A673 (cell line): ENCODE data around the gene BCAR1. TPM values are rescaled to one million over a fixed set of nuclear protein-coding genes. Genes with fewer than 3 reads are reported as not detected.
"Not testable (repeated sequence)": the region's sequence is repeated elsewhere in the genome, so short reads cannot be mapped to it uniquely, and the experiment has no call there.

ENCODE experiments used
- BruUV-seq: library from RNA; stranded (reverse); fragments of 400-500 nt; replicated peaks from 2 replicates; lab custom pipeline; 2021; lab: Mats Ljungman, UMichigan
- CTCF ChIA-PET: fragments of 300-600 bp; sonication (Branson Sonifier 250); formaldehyde crosslinking; loops from one replicate; lab custom pipeline; 2022; ENCODE audit warnings: antibody characterized with exemption; lab: Charles Lee
- POLR2A ChIA-PET: fragments of 300-600 bp; sonication (Branson Sonifier 250); formaldehyde crosslinking; loops from one replicate; lab custom pipeline; 2022; ENCODE audit warnings: antibody characterized with exemption; ENCODE audit not compliant: low non-redundant PET; lab: Charles Lee
- DNase-seq: peaks from one replicate; pipeline ENCODE4 v3.0.0-alpha.2; 2015; ENCODE audit warnings: low spot score
- H3K27ac ChIP-seq: fragments of 200-600 bp; sonication (generic); 2 replicates; pipeline ENCODE4 v1.5.1; 2016; ENCODE audit warnings: mixed run types, low read depth, mild to moderate bottlenecking, mixed read lengths, antibody characterized with exemption, low read length; ENCODE audit not compliant: poor library complexity, severe bottlenecking
- H3K27me3 ChIP-seq: fragments of 200-600 bp; sonication (generic); replicated peaks from 2 replicates; pipeline ENCODE4 v1.6.1; 2017; ENCODE audit warnings: mixed run types, low read depth, mild to moderate bottlenecking, mixed read lengths, antibody characterized with exemption, low read length; ENCODE audit not compliant: insufficient read depth, poor library complexity
- H3K36me3 ChIP-seq: fragments of 200-600 bp; sonication (generic); 2 replicates; pipeline ENCODE4 v1.6.1; 2016; ENCODE audit warnings: mixed run types, mild to moderate bottlenecking, mixed read lengths, antibody characterized with exemption, low read length; ENCODE audit not compliant: insufficient read depth, poor library complexity, severe bottlenecking
- H3K4me1 ChIP-seq: fragments of 200-600 bp; sonication (generic); 2 replicates; pipeline ENCODE4 v1.6.1; 2017; ENCODE audit warnings: mixed run types, mild to moderate bottlenecking, mixed read lengths, antibody characterized with exemption, low read length; ENCODE audit not compliant: insufficient read depth, poor library complexity, severe bottlenecking
- H3K4me3 ChIP-seq: fragments of 200-600 bp; sonication (generic); 2 replicates; pipeline ENCODE4 v1.5.1; 2016; ENCODE audit warnings: low read depth, mixed run types, mild to moderate bottlenecking, mixed read lengths, low read length; ENCODE audit not compliant: poor library complexity, severe bottlenecking
- H3K9me3 ChIP-seq: fragments of 200-600 bp; sonication (generic); 2 replicates; pipeline ENCODE4 v1.6.1; 2016; ENCODE audit warnings: mixed run types, low read depth, mild to moderate bottlenecking, mixed read lengths, antibody characterized with exemption, low read length; ENCODE audit not compliant: poor library complexity, severe bottlenecking
- EZH2 ChIP-seq: fragments of 200-600 bp; sonication (generic); IDR thresholded peaks from 2 replicates; pipeline ENCODE4 v1.6.1; 2017; ENCODE audit warnings: borderline replicate concordance, low read depth, mild to moderate bottlenecking, mixed read lengths, antibody characterized with exemption, low read length; ENCODE audit not compliant: poor library complexity, severe bottlenecking
- intact Hi-C: fragments of 100-400 bp; cut with micrococcal nuclease; formaldehyde crosslinking; loops from one replicate; pipeline ENCODE4 v1.10.0; 2022; ENCODE audit not compliant: unreplicated experiment
- total RNA-seq: library from RNA; stranded (reverse); gene quantifications from 2 replicates; pipeline ENCODE4 v1.2.3, GENCODE V29; 2021
- TF ChIP-seq, protein P1 (sequence below): fragments of 300-800, 200-600 bp; sonication (generic); conservative IDR thresholded peaks from 2 replicates; pipeline ENCODE4 v1.5.1; 2017; ENCODE audit warnings: low read depth, mild to moderate bottlenecking, antibody characterized with exemption, low read length, moderate library complexity, mixed read lengths

Gene BCAR1
- total RNA-seq, 1 experiment from 2014 or later = 42.2 TPM

DNA sequence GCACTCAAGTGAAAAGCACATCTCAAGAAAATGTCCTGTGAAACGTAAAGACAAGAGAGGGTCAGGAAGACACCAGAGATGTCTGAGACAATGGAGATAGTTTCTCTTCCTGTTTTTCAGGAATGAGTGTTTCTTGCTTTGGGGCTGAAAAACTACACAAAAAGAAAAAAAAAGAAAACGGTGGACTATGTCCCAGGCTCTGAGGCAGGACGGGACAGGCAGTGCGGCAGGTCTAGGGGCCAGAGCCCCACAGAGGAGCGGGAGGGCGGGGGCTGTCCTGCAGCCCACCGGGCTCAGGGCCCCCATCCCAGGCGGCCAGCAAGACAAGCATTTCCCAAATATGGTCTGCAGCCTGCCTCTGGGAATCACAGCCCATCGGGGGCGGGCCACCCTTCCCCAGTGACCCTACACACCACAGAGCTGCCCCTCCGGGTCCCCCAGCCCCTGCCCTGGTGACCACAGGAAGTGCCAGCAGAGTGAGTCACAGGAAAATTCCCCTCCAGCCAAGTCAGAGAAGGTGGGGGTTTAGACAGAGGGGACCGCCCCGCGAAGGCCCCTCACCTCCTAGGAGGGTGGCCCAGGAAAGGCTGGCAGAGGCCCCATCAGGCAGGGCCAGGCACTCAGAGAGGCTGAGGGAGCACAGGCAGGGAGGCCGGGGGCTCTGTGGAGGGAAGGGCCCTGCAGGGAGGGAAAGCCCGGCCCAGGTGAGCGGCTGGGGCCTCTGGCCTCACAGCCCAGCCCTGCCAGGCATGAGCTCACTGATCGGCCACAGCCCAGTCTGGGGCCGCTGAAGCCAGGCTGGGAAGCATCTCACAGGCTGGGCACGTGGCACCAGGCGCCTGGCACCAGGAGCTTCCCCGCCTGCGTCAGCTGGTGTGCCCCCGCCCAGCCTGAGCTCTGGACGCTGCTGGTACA is 6.3 kb downstream of the BCAR1 start:
- ChIA-PET POLR2A (no interaction called here), CTCF (no interaction called here)
- TF ChIP-seq EZH2 = no peak
- TF ChIP-seq, protein P1, sequence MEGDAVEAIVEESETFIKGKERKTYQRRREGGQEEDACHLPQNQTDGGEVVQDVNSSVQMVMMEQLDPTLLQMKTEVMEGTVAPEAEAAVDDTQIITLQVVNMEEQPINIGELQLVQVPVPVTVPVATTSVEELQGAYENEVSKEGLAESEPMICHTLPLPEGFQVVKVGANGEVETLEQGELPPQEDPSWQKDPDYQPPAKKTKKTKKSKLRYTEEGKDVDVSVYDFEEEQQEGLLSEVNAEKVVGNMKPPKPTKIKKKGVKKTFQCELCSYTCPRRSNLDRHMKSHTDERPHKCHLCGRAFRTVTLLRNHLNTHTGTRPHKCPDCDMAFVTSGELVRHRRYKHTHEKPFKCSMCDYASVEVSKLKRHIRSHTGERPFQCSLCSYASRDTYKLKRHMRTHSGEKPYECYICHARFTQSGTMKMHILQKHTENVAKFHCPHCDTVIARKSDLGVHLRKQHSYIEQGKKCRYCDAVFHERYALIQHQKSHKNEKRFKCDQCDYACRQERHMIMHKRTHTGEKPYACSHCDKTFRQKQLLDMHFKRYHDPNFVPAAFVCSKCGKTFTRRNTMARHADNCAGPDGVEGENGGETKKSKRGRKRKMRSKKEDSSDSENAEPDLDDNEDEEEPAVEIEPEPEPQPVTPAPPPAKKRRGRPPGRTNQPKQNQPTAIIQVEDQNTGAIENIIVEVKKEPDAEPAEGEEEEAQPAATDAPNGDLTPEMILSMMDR = no peak
- no peaks in the 10 kb centered on the region for H3K9me3 ChIP-seq
- BruUV-seq = no TSS peak
- no peak for DNase-seq
- H3K27ac ChIP-seq = peak overlapping the region; percentile 65
- H3K4me3 ChIP-seq = no peak overlapping the region
- H3K36me3 ChIP-seq = no peaks in the 10 kb centered on the region
- H3K4me1 ChIP-seq = peaks cover 31% of the 10 kb centered on the region
- no peaks in the 10 kb centered on the region for H3K27me3 ChIP-seq
- intact Hi-C loops = no loop called here

- CTCF ChIA-PET = no interaction called here
- no peak for DNase-seq
- Histone ChIP-seq H3K27ac (peak overlapping the region; percentile 65), H3K36me3 (no peaks in the 10 kb centered on the region), H3K4me1 (peaks cover 36% of the 10 kb centered on the region), H3K4me3 (no peak overlapping the region), H3K9me3 (no peaks in the 10 kb centered on the region), H3K27me3 (no peaks in the 10 kb centered on the region)
- intact Hi-C loops = no loop called here
- no TSS peak for BruUV-seq
- POLR2A ChIA-PET = no interaction called here
- TF ChIP-seq, protein P1 = no peak
- no peak for TF ChIP-seq EZH2
Observed at GRCh38 chr16:75244225-75244809, 7.1 kb downstream of the BCAR1 start.

GRCh38 chr16:75243667-75244224 is 7.7 kb downstream of the BCAR1 start:
- intact Hi-C loops = no loop called here
- Histone ChIP-seq H3K4me1 (peaks cover 42% of the 10 kb centered on the region), H3K27ac (no peak overlapping the region), H3K36me3 (no peaks in the 10 kb centered on the region), H3K4me3 (no peak overlapping the region), H3K9me3 (no peaks in the 10 kb centered on the region), H3K27me3 (no peaks in the 10 kb centered on the region)
- ChIA-PET CTCF (no interaction called here), POLR2A (no interaction called here)
- DNase-seq = no peak
- TF ChIP-seq, protein P1 = no peak
- no peak for TF ChIP-seq EZH2
- no TSS peak for BruUV-seq

GRCh38 chr16:75242436-75243078 is 8.9 kb downstream of the BCAR1 start:
- intact Hi-C loops, DNase-seq, CTCF ChIA-PET, H3K9me3 ChIP-seq, H3K27ac ChIP-seq, H3K4me3 ChIP-seq, H3K36me3 ChIP-seq, POLR2A ChIA-PET, BruUV-seq, H3K27me3 ChIP-seq: not testable (repeated sequence)
- peaks cover 53% of the 10 kb centered on the region for H3K4me1 ChIP-seq
